Endothelial cell of umbilical vein (primary cell): ENCODE data around the gene FRK. TPM values are rescaled to one million over a fixed set of nuclear protein-coding genes. Genes with fewer than 3 reads are reported as not detected.

Experiments
- BruUV-seq: library from RNA; stranded (reverse); fragments of 400-500 nt; replicated peaks from 2 replicates; lab custom pipeline; 2021; lab: Mats Ljungman, UMichigan
- CTCF ChIA-PET: fragments of 300-600, 350-600 bp; sonication (Branson Sonifier 250); formaldehyde crosslinking; loops from one replicate; lab custom pipeline; 2021; ENCODE audit warnings: antibody characterized with exemption, inconsistent platforms; lab: Charles Lee
- POLR2A ChIA-PET: fragments of 300-600, 350-600 bp; sonication (Branson Sonifier 250); formaldehyde crosslinking; loops from one replicate; lab custom pipeline; 2021; ENCODE audit warnings: antibody characterized with exemption, inconsistent platforms; lab: Charles Lee
- DNase-seq: peaks from one replicate; pipeline ENCODE4 v3.0.0-alpha.2; 2011; ENCODE audit warnings: low read depth, low spot score
- FAIRE-seq: peaks from 2 replicates; lab custom pipeline; 2011; peaks lifted over from hg19 to GRCh38; lab: Jason Lieb, UNC
- H2AFZ ChIP-seq: 2 replicates; pipeline ENCODE4 v1.6.0; 2012; ENCODE audit warnings: low read depth, low read length, control low read depth, inconsistent platforms
- H3K27ac ChIP-seq: 2 replicates; pipeline ENCODE4 v1.5.1; 2011; ENCODE audit warnings: low read depth, mild to moderate bottlenecking, control low read depth, low read length, moderate library complexity; ENCODE audit not compliant: insufficient read depth
- H3K27me3 ChIP-seq, 2 experiments: 2 replicates each; pipeline versions ENCODE4 v1.6.0 to v1.6.1; 2011; ENCODE audit warnings: low read length in 2 of 2, mixed read lengths in 1 of 2; ENCODE audit not compliant: control insufficient read depth in 2 of 2, insufficient read depth in 2 of 2
- H3K36me3 ChIP-seq, 2 experiments: 2 replicates in 1 of 2; 3 replicates in 1 of 2; pipeline ENCODE4 v1.5.1; 2011; ENCODE audit warnings: low read length in 2 of 2, mild to moderate bottlenecking in 1 of 2, moderate library complexity in 1 of 2; ENCODE audit not compliant: control insufficient read depth in 2 of 2, insufficient read depth in 2 of 2; ENCODE audit errors: extremely low read depth in 1 of 2
- H3K4me1 ChIP-seq: 3 replicates; pipeline ENCODE4 v1.5.1; 2011; ENCODE audit warnings: mild to moderate bottlenecking, low read length; ENCODE audit not compliant: control insufficient read depth, insufficient read depth; ENCODE audit errors: extremely low read depth
- H3K4me2 ChIP-seq: 2 replicates; pipeline ENCODE4 v1.6.1; 2011; ENCODE audit warnings: low read length, control low read depth, mixed read lengths; ENCODE audit not compliant: insufficient read depth
- H3K4me3 ChIP-seq, 3 experiments: fragments of 200-600 bp in 1 of 3; sonication (generic), shearing (Covaris generic) in 1 of 3; replicated peaks in 1 of 3; 2 replicates each; pipeline ENCODE4 v1.5.1; 2011 to 2016; ENCODE audit warnings: control low read depth in 3 of 3, low read length in 3 of 3, mild to moderate bottlenecking in 2 of 3, inconsistent platforms in 1 of 3, low read depth in 1 of 3, moderate library complexity in 1 of 3; ENCODE audit not compliant: insufficient read depth in 1 of 3
- H3K79me2 ChIP-seq: 2 replicates; pipeline ENCODE4 v1.6.0; 2012; ENCODE audit warnings: low read length, inconsistent platforms; ENCODE audit not compliant: control insufficient read depth, insufficient read depth
- H3K9ac ChIP-seq: replicated peaks from 2 replicates; pipeline ENCODE3; 2011; ENCODE audit warnings: low read length, control low read depth; ENCODE audit not compliant: insufficient read depth; ENCODE audit errors: extremely low read depth
- H3K9me1 ChIP-seq: replicated peaks from 3 replicates; pipeline ENCODE4 v1.6.0; 2011; ENCODE audit warnings: mild to moderate bottlenecking, low read length; ENCODE audit not compliant: control insufficient read depth, insufficient read depth; ENCODE audit errors: extremely low read depth
- H3K9me3 ChIP-seq: replicated peaks from 2 replicates; pipeline ENCODE4 v1.5.1; 2012; ENCODE audit warnings: low read length, inconsistent platforms; ENCODE audit not compliant: control insufficient read depth, insufficient read depth
- H4K20me1 ChIP-seq: replicated peaks from 2 replicates; pipeline ENCODE3; 2011; ENCODE audit warnings: mild to moderate bottlenecking, low read length; ENCODE audit not compliant: control insufficient read depth, insufficient read depth; ENCODE audit errors: extremely low read depth
- CTCF ChIP-seq, 2 donors: IDR thresholded peaks; 1 replicate in 1 of 2; 2 replicates in 1 of 2; pipeline ENCODE4 v1.5.1; 2011; ENCODE audit warnings: low read length in 2 of 2, mild to moderate bottlenecking in 2 of 2, moderate library complexity in 2 of 2, control low read depth in 1 of 2, inconsistent platforms in 1 of 2, low read depth in 1 of 2; ENCODE audit not compliant: insufficient read depth in 1 of 2; ENCODE audit errors: extremely low read depth in 1 of 2
- EZH2 ChIP-seq: IDR thresholded peaks from 2 replicates; pipeline ENCODE4 v1.6.1; 2012; ENCODE audit warnings: borderline replicate concordance, low read depth, mild to moderate bottlenecking, moderate library complexity, low read length, inconsistent platforms; ENCODE audit not compliant: severe bottlenecking
- FOS ChIP-seq: IDR thresholded peaks from 2 replicates; pipeline ENCODE4 v1.6.1; 2011; ENCODE audit warnings: mild to moderate bottlenecking, low read length, moderate library complexity, borderline replicate concordance; ENCODE audit not compliant: insufficient read depth
- GATA2 ChIP-seq: IDR thresholded peaks from 2 replicates; pipeline ENCODE4 v1.7.0; 2011; ENCODE audit warnings: low read depth, mild to moderate bottlenecking, moderate library complexity, mixed read lengths, low read length; ENCODE audit not compliant: insufficient read length, insufficient read depth
- JUN ChIP-seq: IDR thresholded peaks from 2 replicates; pipeline ENCODE4 v1.6.1; 2011; ENCODE audit warnings: borderline replicate concordance, low read depth; ENCODE audit not compliant: insufficient read length, insufficient read depth
- MYC ChIP-seq: IDR thresholded peaks from one replicate; pipeline ENCODE4 v1.6.1; 2011; ENCODE audit warnings: mild to moderate bottlenecking, low read depth, low read length
- POLR2AphosphoS5 ChIP-seq: IDR thresholded peaks from 2 replicates; pipeline ENCODE4 v1.6.1; 2012; ENCODE audit warnings: low read depth, mild to moderate bottlenecking, control low read depth, low read length, moderate library complexity; ENCODE audit not compliant: insufficient read depth
- dilution Hi-C: fragments of 300-500 bp; cut with MboI; formaldehyde crosslinking; loops from one replicate; pipeline ENCODE4 v1.15.0; 2019; ENCODE audit warnings: low sequenced_read_pairs; ENCODE audit not compliant: extremely low pct_ligation_motif_present
- intact Hi-C: fragments of 100-400 bp; cut with micrococcal nuclease; formaldehyde crosslinking; loops from one replicate; pipeline ENCODE4 v1.10.0; 2022
- polyA plus RNA-seq, 4 experiments: library from polyadenylated mRNA; depleted of rRNA in 3 of 4; stranded (reverse) in 3 of 4; unstranded in 1 of 4; fragments of >200 nt; gene quantifications; 2 replicates each; pipeline versions ENCODE4 v1.2.1 to v1.2.3, GENCODE V29; 2011 to 2012; ENCODE audit warnings: missing spikeins in 1 of 4
- total RNA-seq: library from RNA; stranded (reverse); gene quantifications from 2 replicates; pipeline ENCODE4 v1.2.3, GENCODE V29; 2021

Gene FRK
- total and polyA plus RNA-seq, 2 donors (not counting 3 experiments of a cell fraction or from before 2014, with no cell fraction given), result 0.01 TPM; not detected in 1

- TF ChIP-seq CTCF (IDR thresholded peaks at IDR 0.05; ENCODE audit: extremely low read depth in 1 of 2, insufficient read depth in 1 of 2, low read depth in 1 of 2, low read length in 2 of 2) (no peak), EZH2 (no peak), FOS (no peak)
- Histone ChIP-seq H4K20me1 (no peaks in the 10 kb centered on the region), H2AFZ (no peak overlapping the region), H3K9me3 (no peaks in the 10 kb centered on the region), H3K79me2 (no peaks in the 10 kb centered on the region), H3K9me1 (no peaks in the 10 kb centered on the region), H3K27me3 (no peaks in the 10 kb centered on the region), H3K4me3 (no peak overlapping the region), H3K36me3 (no peaks in the 10 kb centered on the region), H3K27ac (no peak overlapping the region), H3K9ac (no peak overlapping the region), H3K4me1 (no peaks in the 10 kb centered on the region), H3K4me2 (no peak overlapping the region)
- DNase-seq (no peak), FAIRE-seq (no peak)
- POLR2A ChIA-PET, result no interaction called here
- dilution Hi-C loops (no loop called here), intact Hi-C loops (no loop called here)
- BruUV-seq, result no TSS peak
- CTCF ChIA-PET, result no interaction called here
Observed at GRCh38 chr6:115984809-115985208, 75.9 kb downstream of the FRK start.

GRCh38 chr6:115983998-115984397, 76.7 kb downstream of the FRK start:
- H3K9me1 ChIP-seq, result no peaks in the 10 kb centered on the region
- H3K4me1 ChIP-seq, result no peaks in the 10 kb centered on the region
- H2AFZ ChIP-seq, result no peak overlapping the region
- H3K36me3 ChIP-seq, result no peaks in the 10 kb centered on the region
- ChIA-PET CTCF (no interaction called here), POLR2A (no interaction called here)
- H3K4me2 ChIP-seq, result no peak overlapping the region
- no peak overlapping the region for H3K4me3 ChIP-seq
- H3K79me2 ChIP-seq, result no peaks in the 10 kb centered on the region
- intact Hi-C loops (no loop called here), dilution Hi-C loops (no loop called here)
- FAIRE-seq, result no peak
- no peaks in the 10 kb centered on the region for H3K9me3 ChIP-seq
- no peaks in the 10 kb centered on the region for H4K20me1 ChIP-seq
- no peak overlapping the region for H3K27ac ChIP-seq
- no peaks in the 10 kb centered on the region for H3K27me3 ChIP-seq
- no peak for DNase-seq
- BruUV-seq, result no TSS peak
- H3K9ac ChIP-seq, result no peak overlapping the region
- no peak for TF ChIP-seq GATA2
- no peak for TF ChIP-seq JUN
- no peak for TF ChIP-seq FOS
- TF ChIP-seq MYC, result no peak
- TF ChIP-seq POLR2AphosphoS5, result no peak
